Uterus (tissue), 4 donors: Measurements from ENCODE around the gene STARD5. TPM values are rescaled to one million over a fixed set of nuclear protein-coding genes. Genes with fewer than 3 reads are reported as not detected.

Source experiments
- DNase-seq, 2 donors: peaks; one replicate each; pipeline ENCODE4 v3.0.0-alpha.2; 2019 to 2020
- H3K27ac ChIP-seq, 2 donors: fragments of 200-600 bp; sonication (generic); 1 replicate in 1 of 2; 2 replicates in 1 of 2; pipeline ENCODE4 v1.5.1; 2016 to 2018
- H3K27me3 ChIP-seq, 2 donors: fragments of 200-600 bp; sonication (generic); one replicate each; pipeline ENCODE4 v1.5.1; 2018 to 2019; ENCODE audit warnings: control low read depth in 1 of 2
- H3K36me3 ChIP-seq, 2 donors: fragments of 200-600 bp; sonication (generic); one replicate each; pipeline ENCODE4 v1.5.1; 2019; ENCODE audit warnings: control low read depth in 1 of 2
- H3K4me1 ChIP-seq, 2 donors: fragments of 200-600 bp; sonication (generic); one replicate each; pipeline ENCODE4 v1.5.1; 2018 to 2019; ENCODE audit warnings: control low read depth in 1 of 2
- H3K4me3 ChIP-seq, 2 donors: fragments of 200-600 bp; sonication (generic); 1 replicate in 1 of 2; 2 replicates in 1 of 2; pipeline ENCODE4 v1.5.1; 2018 to 2019; ENCODE audit warnings: mild to moderate bottlenecking in 1 of 2
- H3K9me3 ChIP-seq, 2 donors: fragments of 200-600 bp; sonication (generic); one replicate each; pipeline ENCODE4 v1.5.1; 2019; ENCODE audit warnings: control low read depth in 1 of 2
- POLR2A ChIP-seq, 2 donors: fragments of 450-650 bp; IDR thresholded peaks; one replicate each; pipeline ENCODE4 v1.6.1; 2016; ENCODE audit warnings: antibody characterized with exemption in 2 of 2, mild to moderate bottlenecking in 1 of 2, moderate library complexity in 1 of 2
- intact Hi-C: fragments of 100-400 bp; cut with DNase I; formaldehyde crosslinking; loops from one replicate; pipeline ENCODE4 v1.15.1; 2023; ENCODE audit warnings: low total_unique reads
- total RNA-seq, 4 donors: library from RNA; depleted of rRNA in 3 of 4; stranded (reverse); fragments of >200 nt in 3 of 4; gene quantifications; one replicate each; pipeline versions ENCODE4 v1.1.0 to v1.2.4, GENCODE V29; 2014 to 2023
- TF ChIP-seq, protein P1 (sequence below), 4 experiments: fragments of 200-600 bp in 2 of 4; fragments of 450-650 bp in 2 of 4; sonication (generic) in 2 of 4; IDR thresholded peaks; one replicate each; pipeline ENCODE4 v1.5.1; 2016 to 2019; ENCODE audit warnings: antibody characterized with exemption in 4 of 4, mild to moderate bottlenecking in 2 of 4, moderate library complexity in 1 of 4
- donor health status: DM: yes; HTN: yes; CAD: no.

The STARD5 gene
- total RNA-seq = 10 to 100 TPM in 3 of 4 donors, 1 to 10 TPM in 1; 8.5 to 20.6 (median 19.7) TPM

GRCh38 chr15:81323944-81324881 lies at the start of gene STARD5:
Gene STARD5, minus strand, starts transcription at chr15:81324141. Its CDS starts 42 bp downstream, at chr15:81324099.
- no peaks in the 10 kb centered on the region for H3K9me3 ChIP-seq
- H3K4me1 ChIP-seq = no peaks in the 10 kb centered on the region
- intact Hi-C loops = no loop called here
- H3K27me3 ChIP-seq = no peaks in the 10 kb centered on the region
- TF ChIP-seq, protein P1, sequence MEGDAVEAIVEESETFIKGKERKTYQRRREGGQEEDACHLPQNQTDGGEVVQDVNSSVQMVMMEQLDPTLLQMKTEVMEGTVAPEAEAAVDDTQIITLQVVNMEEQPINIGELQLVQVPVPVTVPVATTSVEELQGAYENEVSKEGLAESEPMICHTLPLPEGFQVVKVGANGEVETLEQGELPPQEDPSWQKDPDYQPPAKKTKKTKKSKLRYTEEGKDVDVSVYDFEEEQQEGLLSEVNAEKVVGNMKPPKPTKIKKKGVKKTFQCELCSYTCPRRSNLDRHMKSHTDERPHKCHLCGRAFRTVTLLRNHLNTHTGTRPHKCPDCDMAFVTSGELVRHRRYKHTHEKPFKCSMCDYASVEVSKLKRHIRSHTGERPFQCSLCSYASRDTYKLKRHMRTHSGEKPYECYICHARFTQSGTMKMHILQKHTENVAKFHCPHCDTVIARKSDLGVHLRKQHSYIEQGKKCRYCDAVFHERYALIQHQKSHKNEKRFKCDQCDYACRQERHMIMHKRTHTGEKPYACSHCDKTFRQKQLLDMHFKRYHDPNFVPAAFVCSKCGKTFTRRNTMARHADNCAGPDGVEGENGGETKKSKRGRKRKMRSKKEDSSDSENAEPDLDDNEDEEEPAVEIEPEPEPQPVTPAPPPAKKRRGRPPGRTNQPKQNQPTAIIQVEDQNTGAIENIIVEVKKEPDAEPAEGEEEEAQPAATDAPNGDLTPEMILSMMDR (IDR thresholded peaks at IDR 0.05) = no peak
- TF ChIP-seq POLR2A (IDR thresholded peaks at IDR 0.05) = peak; percentile 80 to 87
- peak within 1 kb of the TSS; percentile 78 to 86 for H3K27ac ChIP-seq
- DNase-seq = peak; percentile 99
- peak within 1 kb of the TSS; percentile 88 to 95 for H3K4me3 ChIP-seq
- no peaks in the 10 kb centered on the region for H3K36me3 ChIP-seq

DNA sequence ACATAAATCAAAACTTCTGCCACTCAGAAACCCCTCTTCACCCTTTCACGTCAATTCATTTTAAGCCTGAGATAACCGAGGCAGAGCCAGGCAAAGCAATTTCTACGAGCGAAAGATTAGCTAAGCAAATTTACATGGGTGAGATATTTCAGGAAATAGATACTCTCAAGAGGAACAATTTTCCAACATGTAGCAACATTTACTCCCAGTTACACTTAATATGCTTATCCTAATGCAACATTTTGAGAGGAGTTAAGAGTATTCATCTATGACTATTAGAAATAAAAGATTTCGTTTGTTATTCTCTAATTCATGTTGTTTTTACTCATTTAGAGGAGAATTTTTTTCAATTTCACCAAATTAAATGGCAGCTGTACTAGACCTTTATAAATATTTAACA lies 49.2 kb upstream of the STARD5 start:
- no peak for DNase-seq
- Histone ChIP-seq H3K4me3 (no peak overlapping the region), H3K36me3 (no peaks in the 10 kb centered on the region), H3K27ac (no peak overlapping the region), H3K9me3 (no peaks in the 10 kb centered on the region), H3K4me1 (no peaks in the 10 kb centered on the region), H3K27me3 (no peaks in the 10 kb centered on the region)
- TF ChIP-seq, protein P1 (IDR thresholded peaks at IDR 0.05) = no peak
- TF ChIP-seq POLR2A (IDR thresholded peaks at IDR 0.05) = no peak
- intact Hi-C loops = no loop called here

GRCh38 chr15:81372575-81372974 lies 48.6 kb upstream of the STARD5 start:
- Histone ChIP-seq H3K9me3 (no peaks in the 10 kb centered on the region), H3K4me1 (no peaks in the 10 kb centered on the region), H3K27me3 (no peaks in the 10 kb centered on the region), H3K27ac (no peak overlapping the region), H3K36me3 (no peaks in the 10 kb centered on the region), H3K4me3 (no peak overlapping the region)
- DNase-seq = no peak
- TF ChIP-seq POLR2A (IDR thresholded peaks at IDR 0.05) = no peak
- TF ChIP-seq, protein P1 (IDR thresholded peaks at IDR 0.05) = no peak
- intact Hi-C loops = no loop called here

DNA sequence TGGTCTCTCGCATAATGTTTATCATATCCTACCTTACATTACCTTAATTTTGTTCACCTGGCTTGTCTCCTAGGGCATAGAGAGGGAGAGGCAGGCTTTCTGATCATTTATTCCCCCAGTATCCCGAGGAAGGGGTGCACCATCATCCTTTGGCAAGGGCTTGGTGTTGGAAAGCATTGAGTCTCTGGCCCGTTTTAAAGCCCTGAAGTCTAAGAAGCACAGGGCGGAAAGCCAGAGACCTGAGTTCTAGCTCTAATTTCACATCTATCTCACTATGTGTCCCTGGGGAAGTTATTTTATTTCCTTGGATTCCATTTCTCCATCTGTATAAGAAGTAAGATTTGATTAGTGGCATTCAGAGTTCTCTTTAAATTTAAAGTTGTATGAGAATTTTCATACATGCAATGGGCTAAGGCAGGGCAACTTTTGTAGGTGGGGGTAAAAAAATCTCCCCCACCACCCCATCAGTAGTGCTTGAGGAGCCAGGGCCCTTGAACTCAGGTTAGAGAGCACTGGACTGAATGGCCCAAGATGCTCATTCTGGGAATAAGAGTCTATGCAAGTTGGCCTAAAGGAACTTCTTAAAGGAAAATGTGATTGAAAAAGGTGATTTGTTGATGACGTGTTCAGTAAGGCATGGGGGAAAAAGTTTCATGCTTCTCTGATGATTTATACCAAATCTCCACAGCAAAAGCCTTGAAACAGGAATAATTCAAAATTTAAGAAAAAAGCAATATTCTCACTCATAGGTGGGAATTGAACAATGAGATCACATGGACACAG lies 40.0 kb upstream of the STARD5 start:
- H3K4me3 ChIP-seq = no peak overlapping the region
- no peaks in the 10 kb centered on the region for H3K27me3 ChIP-seq
- intact Hi-C loops = no loop called here
- H3K27ac ChIP-seq = peak overlapping the region in 1 of 2 donors; percentile 23
- peaks cover 0 to 4% of the 10 kb centered on the region in 2 donors for H3K4me1 ChIP-seq
- H3K36me3 ChIP-seq = no peaks in the 10 kb centered on the region
- TF ChIP-seq POLR2A (IDR thresholded peaks at IDR 0.05) = no peak
- TF ChIP-seq, protein P1 (IDR thresholded peaks at IDR 0.05) = no peak
- no peaks in the 10 kb centered on the region for H3K9me3 ChIP-seq
- DNase-seq = peak in 1 of 2 donors; percentile 31
